Measurements from ENCODE around the gene MOB3A.
A peak's percentile ranks its signal among the peaks of the same experiment; 100 is the strongest.

MOB3A gene

GRCh38 chr19:2096034-2096479, at the start of gene MOB3A:
MOB3A (minus strand) TSS chr19:2096326; CDS start chr19:2078560, 17,766 bp downstream.
- Histone ChIP-seq H3K36me3 (ENCODE audit: control insufficient read depth, low read depth, low read length) (peaks cover 14% of the 10 kb centered on the region), H3K4me3 (ENCODE audit: low read length) (peak within 1 kb of the TSS; percentile 57), H3K9me3 (ENCODE audit: control insufficient read depth, low read depth, low read length) (no peaks in the 10 kb centered on the region), H3K27ac (ENCODE audit: low read length) (no peak within 1 kb of the TSS), H3K9ac (ENCODE audit: low read length) (peak within 1 kb of the TSS; percentile 32), H3K4me1 (ENCODE audit: control insufficient read depth, low read depth, low read length) (peaks cover 3% of the 10 kb centered on the region), H3K27me3 (ENCODE audit: control insufficient read depth, insufficient read depth, low read length) (no peaks in the 10 kb centered on the region)

- Histone ChIP-seq H3K9me3 (ENCODE audit: control insufficient read depth, low read depth, low read length) (no peaks in the 10 kb centered on the region), H3K4me3 (ENCODE audit: low read length) (no peak overlapping the region), H3K9ac (ENCODE audit: low read length) (no peak overlapping the region), H3K27me3 (ENCODE audit: control insufficient read depth, insufficient read depth, low read length) (no peaks in the 10 kb centered on the region), H3K4me1 (ENCODE audit: control insufficient read depth, low read depth, low read length) (peaks cover 8% of the 10 kb centered on the region), H3K27ac (ENCODE audit: low read length) (no peak overlapping the region), H3K36me3 (ENCODE audit: control insufficient read depth, low read depth, low read length) (no peaks in the 10 kb centered on the region)
Observed at GRCh38 chr19:2145831-2146241, 49.7 kb upstream of the MOB3A start.

- H3K9ac ChIP-seq (ENCODE audit: low read length) = no peak overlapping the region
- H3K4me3 ChIP-seq (ENCODE audit: low read length) = no peak overlapping the region
- H3K27me3 ChIP-seq (ENCODE audit: control insufficient read depth, insufficient read depth, low read length) = no peaks in the 10 kb centered on the region
- peaks cover 3% of the 10 kb centered on the region for H3K4me1 ChIP-seq (ENCODE audit: control insufficient read depth, low read depth, low read length)
- no peak overlapping the region for H3K27ac ChIP-seq (ENCODE audit: low read length)
- no peaks in the 10 kb centered on the region for H3K9me3 ChIP-seq (ENCODE audit: control insufficient read depth, low read depth, low read length)
- H3K36me3 ChIP-seq (ENCODE audit: control insufficient read depth, low read depth, low read length) = no peaks in the 10 kb centered on the region
Observed at GRCh38 chr19:2144190-2144589, 48.1 kb upstream of the MOB3A start.

- no peak overlapping the region for H3K27ac ChIP-seq (ENCODE audit: low read length)
- H3K4me1 ChIP-seq (ENCODE audit: control insufficient read depth, low read depth, low read length) = no peaks in the 10 kb centered on the region
- no peak overlapping the region for H3K4me3 ChIP-seq (ENCODE audit: low read length)
- H3K9me3 ChIP-seq (ENCODE audit: control insufficient read depth, low read depth, low read length) = no peaks in the 10 kb centered on the region
- H3K27me3 ChIP-seq (ENCODE audit: control insufficient read depth, insufficient read depth, low read length) = no peaks in the 10 kb centered on the region
- peaks cover 14% of the 10 kb centered on the region for H3K36me3 ChIP-seq (ENCODE audit: control insufficient read depth, low read depth, low read length)
- no peak overlapping the region for H3K9ac ChIP-seq (ENCODE audit: low read length)
Observed at GRCh38 chr19:2142173-2142829, 46.2 kb upstream of the MOB3A start.

- Histone ChIP-seq H3K27me3 (ENCODE audit: control insufficient read depth, insufficient read depth, low read length) (no peaks in the 10 kb centered on the region), H3K9ac (ENCODE audit: low read length) (no peak overlapping the region), H3K27ac (ENCODE audit: low read length) (no peak overlapping the region), H3K36me3 (ENCODE audit: control insufficient read depth, low read depth, low read length) (peaks cover 23% of the 10 kb centered on the region), H3K4me1 (ENCODE audit: control insufficient read depth, low read depth, low read length) (no peaks in the 10 kb centered on the region), H3K9me3 (ENCODE audit: control insufficient read depth, low read depth, low read length) (no peaks in the 10 kb centered on the region), H3K4me3 (ENCODE audit: low read length) (no peak overlapping the region)
Observed at GRCh38 chr19:2140138-2140569, 44.0 kb upstream of the MOB3A start.

GRCh38 chr19:2139385-2140137, 43.4 kb upstream of the MOB3A start:
- H3K36me3 ChIP-seq (ENCODE audit: control insufficient read depth, low read depth, low read length) = peaks cover 23% of the 10 kb centered on the region
- no peaks in the 10 kb centered on the region for H3K27me3 ChIP-seq (ENCODE audit: control insufficient read depth, insufficient read depth, low read length)
- no peaks in the 10 kb centered on the region for H3K9me3 ChIP-seq (ENCODE audit: control insufficient read depth, low read depth, low read length)
- H3K9ac ChIP-seq (ENCODE audit: low read length) = no peak overlapping the region
- no peak overlapping the region for H3K4me3 ChIP-seq (ENCODE audit: low read length)
- H3K27ac ChIP-seq (ENCODE audit: low read length) = no peak overlapping the region
- H3K4me1 ChIP-seq (ENCODE audit: control insufficient read depth, low read depth, low read length) = no peaks in the 10 kb centered on the region

- Histone ChIP-seq H3K27ac (ENCODE audit: low read length) (no peak overlapping the region), H3K4me1 (ENCODE audit: control insufficient read depth, low read depth, low read length) (no peaks in the 10 kb centered on the region), H3K36me3 (ENCODE audit: control insufficient read depth, low read depth, low read length) (peaks cover 24% of the 10 kb centered on the region)
Observed at GRCh38 chr19:2138061-2138728, 42.1 kb upstream of the MOB3A start.

GRCh38 chr19:2136796-2137195, 40.7 kb upstream of the MOB3A start:
- Histone ChIP-seq H3K9me3 (ENCODE audit: control insufficient read depth, low read depth, low read length) (no peaks in the 10 kb centered on the region), H3K27ac (ENCODE audit: low read length) (no peak overlapping the region), H3K9ac (ENCODE audit: low read length) (no peak overlapping the region), H3K4me1 (ENCODE audit: control insufficient read depth, low read depth, low read length) (no peaks in the 10 kb centered on the region), H3K27me3 (ENCODE audit: control insufficient read depth, insufficient read depth, low read length) (no peaks in the 10 kb centered on the region), H3K36me3 (ENCODE audit: control insufficient read depth, low read depth, low read length) (peaks cover 37% of the 10 kb centered on the region), H3K4me3 (ENCODE audit: low read length) (no peak overlapping the region)

More at GRCh38 chr19:2138061-2138728, 42.1 kb upstream of the MOB3A start:
- Histone ChIP-seq H3K9me3 (ENCODE audit: control insufficient read depth, low read depth, low read length) (no peaks in the 10 kb centered on the region), H3K9ac (ENCODE audit: low read length) (no peak overlapping the region), H3K27me3 (ENCODE audit: control insufficient read depth, insufficient read depth, low read length) (no peaks in the 10 kb centered on the region), H3K4me3 (ENCODE audit: low read length) (no peak overlapping the region)

GRCh38 chr19:2135474-2136402, 39.6 kb upstream of the MOB3A start:
- Histone ChIP-seq H3K27ac (ENCODE audit: low read length) (no peak overlapping the region), H3K36me3 (ENCODE audit: control insufficient read depth, low read depth, low read length) (peaks cover 37% of the 10 kb centered on the region), H3K9me3 (ENCODE audit: control insufficient read depth, low read depth, low read length) (no peaks in the 10 kb centered on the region), H3K27me3 (ENCODE audit: control insufficient read depth, insufficient read depth, low read length) (no peaks in the 10 kb centered on the region), H3K4me1 (ENCODE audit: control insufficient read depth, low read depth, low read length) (no peaks in the 10 kb centered on the region), H3K9ac (ENCODE audit: low read length) (no peak overlapping the region), H3K4me3 (ENCODE audit: low read length) (no peak overlapping the region)

- Histone ChIP-seq H3K9me3 (ENCODE audit: control insufficient read depth, low read depth, low read length) (no peaks in the 10 kb centered on the region), H3K9ac (ENCODE audit: low read length) (no peak overlapping the region), H3K27ac (ENCODE audit: low read length) (no peak overlapping the region), H3K4me3 (ENCODE audit: low read length) (no peak overlapping the region), H3K36me3 (ENCODE audit: control insufficient read depth, low read depth, low read length) (peaks cover 41% of the 10 kb centered on the region), H3K27me3 (ENCODE audit: control insufficient read depth, insufficient read depth, low read length) (no peaks in the 10 kb centered on the region), H3K4me1 (ENCODE audit: control insufficient read depth, low read depth, low read length) (no peaks in the 10 kb centered on the region)
Observed at GRCh38 chr19:2132731-2133490, 36.8 kb upstream of the MOB3A start.

Data from iPS-18a (cell line).